GM12872 (cell line): Measurements from ENCODE around the gene PHF19.

ENCODE experiments used
- TF ChIP-seq, protein P1 (sequence below): IDR thresholded peaks from 3 replicates; pipeline ENCODE4 v1.5.1; 2011; ENCODE audit warnings: low read depth, mild to moderate bottlenecking, low read length, moderate library complexity; ENCODE audit not compliant: insufficient read depth

The PHF19 gene

DNA sequence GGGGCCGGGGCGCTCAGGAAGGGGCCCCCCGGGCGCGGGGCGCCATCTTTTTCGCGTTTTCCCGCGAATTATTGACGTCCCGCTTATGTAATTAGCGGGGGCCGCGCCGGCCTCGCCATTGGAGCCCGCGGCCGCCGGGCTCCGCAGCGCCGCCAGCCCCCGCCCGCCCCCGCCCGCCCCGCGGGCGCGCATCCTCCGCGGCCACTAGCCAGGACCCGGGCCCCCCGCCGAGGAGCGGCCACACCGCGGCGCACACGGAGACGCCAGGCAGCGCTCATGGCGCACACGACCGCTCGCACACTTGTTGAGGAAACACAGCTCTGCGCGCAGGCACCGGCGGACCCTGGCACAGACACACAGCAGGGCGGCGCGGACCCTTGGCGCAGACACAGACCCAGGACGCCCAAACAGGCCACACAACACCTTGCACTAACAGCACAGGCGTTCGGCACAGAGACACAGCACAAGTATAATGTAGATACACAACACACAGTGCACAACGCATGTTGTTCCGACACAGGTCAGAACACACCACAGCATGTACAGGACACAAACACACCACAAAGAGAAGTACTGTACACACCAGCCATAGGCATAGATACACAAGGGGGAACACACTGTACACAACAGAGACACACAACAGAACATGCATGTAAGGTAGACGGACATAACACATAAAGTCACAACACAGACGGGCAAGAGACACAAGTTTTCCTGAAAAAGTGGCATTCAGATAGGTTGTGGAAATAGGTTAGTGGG lies 467 bp upstream of the PHF19 start:
- TF ChIP-seq, protein P1, sequence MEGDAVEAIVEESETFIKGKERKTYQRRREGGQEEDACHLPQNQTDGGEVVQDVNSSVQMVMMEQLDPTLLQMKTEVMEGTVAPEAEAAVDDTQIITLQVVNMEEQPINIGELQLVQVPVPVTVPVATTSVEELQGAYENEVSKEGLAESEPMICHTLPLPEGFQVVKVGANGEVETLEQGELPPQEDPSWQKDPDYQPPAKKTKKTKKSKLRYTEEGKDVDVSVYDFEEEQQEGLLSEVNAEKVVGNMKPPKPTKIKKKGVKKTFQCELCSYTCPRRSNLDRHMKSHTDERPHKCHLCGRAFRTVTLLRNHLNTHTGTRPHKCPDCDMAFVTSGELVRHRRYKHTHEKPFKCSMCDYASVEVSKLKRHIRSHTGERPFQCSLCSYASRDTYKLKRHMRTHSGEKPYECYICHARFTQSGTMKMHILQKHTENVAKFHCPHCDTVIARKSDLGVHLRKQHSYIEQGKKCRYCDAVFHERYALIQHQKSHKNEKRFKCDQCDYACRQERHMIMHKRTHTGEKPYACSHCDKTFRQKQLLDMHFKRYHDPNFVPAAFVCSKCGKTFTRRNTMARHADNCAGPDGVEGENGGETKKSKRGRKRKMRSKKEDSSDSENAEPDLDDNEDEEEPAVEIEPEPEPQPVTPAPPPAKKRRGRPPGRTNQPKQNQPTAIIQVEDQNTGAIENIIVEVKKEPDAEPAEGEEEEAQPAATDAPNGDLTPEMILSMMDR, result peak; percentile 22; the same call in 1 of the 3 replicates

DNA sequence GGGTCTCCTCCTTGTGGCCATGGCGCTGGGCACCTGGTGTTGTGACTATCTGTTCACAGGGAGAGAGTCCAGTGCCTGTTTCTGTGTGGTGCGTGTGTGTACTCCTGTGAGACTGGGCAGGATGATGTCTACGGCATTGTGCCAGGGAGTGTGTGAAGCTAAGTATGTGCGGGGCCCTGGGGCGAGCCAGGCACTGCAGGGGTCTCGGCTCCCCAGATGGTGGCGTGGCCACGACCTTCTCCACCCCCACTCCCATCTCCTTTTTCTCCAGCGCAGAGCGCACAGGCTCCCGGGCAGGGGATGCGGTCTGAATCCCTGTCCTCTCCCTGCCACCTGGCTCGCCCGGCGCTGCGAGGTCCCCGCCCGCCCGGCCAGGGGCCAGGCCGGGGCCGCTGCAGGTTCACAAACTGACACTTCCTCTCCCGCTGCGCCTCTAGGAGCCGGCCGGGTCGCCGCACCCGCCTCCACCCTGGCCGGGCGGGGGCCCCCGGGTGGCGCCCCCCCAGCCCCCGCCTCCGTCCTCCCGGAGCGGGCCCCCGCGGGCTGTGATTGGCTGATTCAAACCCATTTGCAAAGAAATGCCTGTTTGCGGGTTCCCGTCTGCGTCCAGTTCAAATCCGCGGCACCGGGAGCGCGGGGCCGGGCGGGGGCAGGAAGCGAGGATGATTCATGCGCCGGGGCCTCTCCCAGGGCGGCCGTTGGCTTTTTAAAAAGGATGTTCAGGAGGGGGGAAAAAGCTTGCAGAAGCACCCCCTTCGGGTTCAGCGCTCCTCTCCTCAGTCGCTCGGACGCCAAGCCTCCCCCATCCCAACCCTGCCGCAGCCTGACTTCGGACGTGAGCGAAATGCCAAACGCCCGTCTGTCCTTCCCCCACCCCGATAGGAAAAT lies 790 bp downstream of the PHF19 start:
- TF ChIP-seq, protein P1, result peak; percentile 13; the same call in 1 of the 3 replicates

DNA sequence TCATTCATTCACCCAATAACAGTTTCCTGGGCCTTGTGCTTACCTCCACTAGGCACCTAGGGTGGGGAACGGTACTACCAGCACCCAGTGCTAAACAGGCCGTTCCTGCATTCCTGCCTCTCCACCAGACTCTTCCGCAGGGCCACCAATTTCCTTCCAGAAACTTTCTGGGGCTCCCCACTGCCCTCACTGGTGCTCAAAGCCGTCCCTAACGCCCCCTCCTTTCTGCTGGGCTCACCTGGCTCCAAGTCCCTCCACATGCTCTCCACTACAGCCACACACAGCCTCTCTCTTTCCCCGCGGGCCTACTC lies 1.4 kb downstream of the PHF19 start:
- TF ChIP-seq, protein P1, result no peak

DNA sequence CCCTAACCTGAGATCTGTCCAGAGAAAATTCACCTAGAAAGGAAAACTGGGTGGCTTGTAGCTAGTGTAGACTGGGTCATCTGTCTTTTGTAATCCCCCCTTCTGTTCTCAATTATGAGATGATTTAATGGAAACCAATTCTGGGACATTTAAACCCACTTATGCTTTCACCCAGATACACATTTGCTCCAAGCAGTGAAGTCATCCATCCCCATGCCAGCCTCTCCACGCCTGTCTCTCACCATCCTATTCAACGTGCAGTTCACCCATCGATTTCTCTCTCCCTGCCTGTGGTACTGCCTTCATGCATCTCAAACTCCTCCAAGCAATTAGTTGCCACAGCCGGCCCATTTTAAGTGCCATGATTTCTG lies 1.8 kb downstream of the PHF19 start:
- TF ChIP-seq, protein P1, result no peak

DNA sequence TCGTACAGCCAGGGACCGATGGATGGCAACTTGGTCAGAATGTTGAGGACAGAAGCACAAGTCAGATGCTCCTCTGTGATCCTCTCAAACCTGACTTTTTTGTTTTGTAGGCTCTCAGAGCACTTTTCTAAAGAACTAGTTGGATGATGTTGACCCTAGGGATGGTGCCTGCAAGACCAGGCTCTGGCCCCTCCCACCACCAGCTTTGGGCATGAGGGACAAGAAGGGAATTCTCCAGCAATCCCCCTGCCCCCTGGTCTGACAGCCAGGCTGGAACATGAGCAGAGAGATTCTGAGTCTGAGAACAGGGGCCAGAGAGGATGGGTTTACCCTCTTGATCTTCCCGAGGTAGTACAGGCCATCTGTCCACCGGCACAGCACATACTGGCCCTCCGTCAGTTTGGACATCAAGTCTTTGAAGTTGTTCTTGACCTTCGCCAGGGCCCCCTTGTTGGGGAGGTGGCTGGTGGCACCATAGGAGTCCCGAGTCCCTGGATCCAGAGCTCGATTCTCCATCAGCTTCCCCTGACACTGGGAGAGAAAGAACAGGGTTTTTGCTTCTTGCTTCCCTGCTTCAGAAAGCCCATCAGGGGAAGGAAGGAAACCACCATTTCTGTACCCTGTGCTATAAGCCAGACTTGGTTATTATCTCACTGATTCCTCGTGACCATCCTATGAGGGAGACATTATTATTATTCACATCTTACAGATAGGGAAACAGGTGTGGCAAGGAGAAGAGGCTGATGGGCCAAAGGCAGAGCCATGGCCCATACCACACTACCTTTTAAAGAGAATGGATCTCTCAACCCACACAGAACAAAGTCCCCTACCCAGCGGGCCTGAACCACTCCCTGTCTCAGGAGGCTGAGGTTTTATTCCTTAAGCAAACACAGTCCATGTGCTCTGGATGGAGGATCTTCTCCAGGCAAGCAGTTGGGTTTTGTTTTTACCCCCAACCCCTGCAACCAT lies 2.5 kb downstream of the PHF19 start:
- TF ChIP-seq, protein P1, result no peak

DNA sequence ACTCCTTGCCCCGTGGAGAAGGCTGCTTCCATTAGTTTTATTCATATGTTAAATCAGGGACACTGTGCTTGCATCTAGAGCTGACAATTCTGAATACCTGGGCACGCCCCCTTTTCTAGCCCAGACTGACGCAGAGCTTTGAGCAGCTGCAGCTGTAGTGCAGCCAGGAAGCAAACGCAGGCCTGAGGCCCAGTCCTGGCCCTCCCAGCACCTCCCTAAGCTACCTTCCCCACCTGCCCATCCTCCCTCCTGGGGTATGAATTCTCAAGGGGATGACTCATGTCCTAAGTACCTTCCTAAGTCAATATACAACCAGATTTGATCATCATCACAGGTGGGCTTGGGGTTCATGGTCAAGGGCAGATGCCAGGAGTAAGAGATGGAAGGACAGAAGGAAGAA lies 3.5 kb downstream of the PHF19 start:
- TF ChIP-seq, protein P1, result no peak
